T-helper 2 cell treated with Interferon-gamma antibody and Interleukin-4, amounts not matched to agents 100 ng/mL and 5 ng/mL, for 36 hours (primary cell): Measurements from ENCODE around the gene NHSL1. TPM values are rescaled to one million over a fixed set of nuclear protein-coding genes. Genes with fewer than 3 reads are reported as not detected.

Experiments used
- intact Hi-C: fragments of 100-400 bp; cut with micrococcal nuclease; formaldehyde crosslinking; loops from one replicate; pipeline ENCODE4 v1.15.1; 2023
- total RNA-seq: library from RNA; stranded (reverse); gene quantifications from 2 replicates; pipeline ENCODE4 v1.2.3, GENCODE V29; 2022

Gene NHSL1
- total RNA-seq, 1 donor from 2014 or later = 0.84 TPM

DNA sequence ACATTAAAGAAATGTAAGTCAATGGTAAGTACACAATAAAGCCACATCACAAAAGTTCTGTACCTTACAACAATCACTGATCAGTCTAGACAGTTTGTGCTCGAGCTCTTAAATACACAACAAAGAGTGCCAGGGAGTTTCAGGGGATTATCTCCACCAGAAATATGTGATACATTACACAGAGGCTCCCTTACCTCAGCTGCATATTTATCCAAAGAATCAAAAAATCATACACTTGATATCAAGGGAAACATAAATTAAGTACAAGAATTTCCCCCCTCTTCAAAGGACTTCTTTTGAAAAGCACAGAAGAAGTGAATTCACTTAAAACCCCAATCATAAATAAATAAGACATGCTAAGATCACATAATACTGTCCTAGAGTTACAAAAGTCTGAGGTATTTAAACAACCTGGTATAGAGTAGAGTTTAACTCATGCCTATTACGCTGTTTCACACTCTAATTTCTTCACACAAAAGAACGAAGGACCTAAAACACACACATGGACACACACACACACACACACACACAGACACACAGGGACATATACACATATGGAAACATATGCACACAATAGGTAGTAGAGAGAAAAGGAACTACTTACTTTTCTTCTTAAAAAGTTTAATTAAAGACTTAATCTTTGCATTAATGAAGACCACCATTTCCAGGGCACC lies 528 bp downstream of the NHSL1 start:
- intact Hi-C loops = no loop called here

DNA sequence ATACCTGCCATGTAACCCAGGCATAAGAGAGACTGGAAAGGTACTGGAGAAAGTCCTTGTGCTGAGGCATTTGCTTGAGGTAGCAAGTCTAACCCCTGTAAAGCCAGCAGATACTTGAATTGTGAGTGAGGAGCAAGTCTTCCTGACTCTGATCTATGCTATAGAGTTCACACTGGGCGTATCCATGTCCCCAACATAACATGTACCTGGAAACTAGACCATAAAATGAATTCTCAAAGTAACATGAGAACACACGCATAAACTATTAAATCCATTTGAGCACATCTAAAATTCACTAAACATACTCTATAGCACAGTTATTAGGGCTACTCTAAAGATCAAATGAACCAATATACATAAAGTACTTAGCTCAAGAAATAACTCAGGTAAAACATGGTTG lies 2.0 kb downstream of the NHSL1 start:
- intact Hi-C loops = no loop called here

DNA sequence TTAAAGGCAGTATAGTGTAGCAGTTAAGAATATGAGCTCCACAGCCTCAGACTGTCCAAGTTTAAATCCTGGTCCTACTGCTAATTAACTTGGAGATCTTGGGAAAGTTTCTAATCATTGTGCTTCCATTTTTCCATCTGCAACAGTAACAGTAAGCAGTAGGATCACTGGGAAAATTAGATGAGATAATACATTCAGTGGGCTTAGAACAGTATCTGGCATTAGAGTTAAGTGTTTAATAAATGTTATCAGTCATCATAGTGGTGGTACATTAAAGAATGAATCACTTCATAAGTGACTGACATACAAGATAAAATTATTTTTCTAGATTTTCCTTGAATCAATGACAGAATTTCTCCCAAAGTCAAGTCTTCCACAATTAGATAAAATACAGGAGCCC lies 5.0 kb downstream of the NHSL1 start:
- intact Hi-C loops = no loop called here

DNA sequence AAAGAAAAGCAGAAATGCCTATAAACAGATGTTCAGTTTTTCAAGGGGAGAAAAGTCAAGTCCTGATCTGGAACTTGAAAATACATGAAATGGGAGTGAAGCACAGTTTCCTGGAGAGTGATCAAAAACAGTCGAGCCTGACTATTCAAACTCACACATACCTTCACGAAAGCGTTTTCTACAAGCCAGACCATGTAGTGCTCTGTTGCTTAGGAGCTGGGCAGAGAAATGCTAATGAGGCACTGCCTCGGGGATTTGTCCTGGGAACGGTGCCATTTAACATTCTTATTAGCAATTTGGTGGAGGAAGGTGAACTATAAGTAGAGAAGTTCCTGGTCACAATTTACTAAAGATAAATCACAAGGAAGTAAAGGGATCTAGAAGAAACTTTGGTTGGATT lies 5.9 kb downstream of the NHSL1 start:
- intact Hi-C loops = no loop called here

DNA sequence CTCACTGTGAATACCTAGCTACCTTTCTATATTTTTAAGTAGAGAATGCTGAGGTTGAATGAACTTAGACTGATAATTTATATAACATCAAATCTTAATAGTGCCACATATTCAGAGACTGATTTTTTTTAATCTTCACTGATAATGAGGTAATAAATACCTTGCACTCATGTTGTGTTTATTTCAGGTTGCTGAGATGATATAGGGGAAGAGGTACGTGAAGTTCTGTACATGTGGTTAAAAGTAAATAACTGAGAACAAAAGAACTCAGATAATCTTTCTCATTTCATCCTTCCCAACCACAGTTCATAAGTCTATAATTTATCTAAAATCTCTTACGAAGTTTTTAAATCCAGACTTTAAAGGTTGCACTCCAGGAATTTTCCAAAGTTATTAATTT lies 6.4 kb downstream of the NHSL1 start:
- intact Hi-C loops = no loop called here

DNA sequence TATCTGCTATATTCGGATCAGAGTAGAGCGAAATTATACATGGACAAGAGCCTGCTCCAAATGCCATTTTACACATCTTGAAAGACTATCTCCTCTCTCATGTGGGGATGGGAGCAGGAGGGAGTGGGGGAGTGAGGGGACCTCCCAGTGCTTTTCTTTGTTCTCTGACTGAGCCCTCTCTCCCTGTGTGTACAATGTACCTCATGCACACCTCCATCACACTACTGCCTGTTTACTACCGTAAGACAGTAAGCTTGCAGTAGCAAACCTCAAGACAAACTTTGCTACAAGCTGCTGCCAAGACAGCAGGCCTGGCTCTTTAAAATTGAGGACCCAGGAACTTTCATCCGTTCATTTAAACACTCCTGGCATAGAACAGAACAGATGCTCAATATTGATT lies 7.2 kb downstream of the NHSL1 start:
- intact Hi-C loops = no loop called here

DNA sequence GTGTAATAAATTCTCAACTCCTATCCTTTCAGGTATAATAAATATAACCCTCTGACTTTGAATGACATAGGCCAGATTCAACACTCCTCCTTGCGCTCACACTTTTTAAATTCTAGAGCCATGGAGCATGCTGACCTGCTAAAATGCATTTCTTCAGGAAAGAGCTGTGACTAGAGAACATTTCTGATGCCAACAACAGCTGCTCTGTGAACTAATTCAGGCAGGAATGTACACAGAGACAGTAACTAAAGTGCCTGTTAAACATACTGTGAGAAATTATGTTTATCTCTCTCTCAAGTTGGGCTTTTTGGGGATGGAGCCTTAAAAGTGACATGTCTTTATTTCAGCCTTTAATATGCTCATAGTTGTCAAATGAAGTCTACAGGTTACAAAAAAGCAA lies 8.3 kb downstream of the NHSL1 start:
- intact Hi-C loops = no loop called here

DNA sequence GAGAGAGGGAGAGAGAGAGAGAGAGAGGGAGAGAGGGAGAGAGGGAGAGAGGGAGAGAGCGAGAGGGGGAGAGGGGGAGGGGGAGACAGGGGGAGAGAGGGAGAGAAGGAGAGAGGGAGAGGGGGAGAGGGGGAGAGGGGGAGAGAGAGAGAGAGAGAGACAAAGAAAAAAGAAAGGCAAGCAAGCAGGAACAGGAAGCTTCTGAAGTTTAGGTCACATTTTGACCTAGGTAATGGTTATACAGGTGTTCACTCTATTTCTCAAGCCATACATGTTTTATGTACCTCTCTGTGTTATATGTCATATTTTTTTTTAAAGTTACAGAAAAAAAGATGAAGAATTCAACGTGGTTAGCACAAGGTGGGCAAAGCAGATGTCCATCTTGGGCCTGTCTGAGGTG lies 9.4 kb downstream of the NHSL1 start:
- intact Hi-C loops = no loop called here

DNA sequence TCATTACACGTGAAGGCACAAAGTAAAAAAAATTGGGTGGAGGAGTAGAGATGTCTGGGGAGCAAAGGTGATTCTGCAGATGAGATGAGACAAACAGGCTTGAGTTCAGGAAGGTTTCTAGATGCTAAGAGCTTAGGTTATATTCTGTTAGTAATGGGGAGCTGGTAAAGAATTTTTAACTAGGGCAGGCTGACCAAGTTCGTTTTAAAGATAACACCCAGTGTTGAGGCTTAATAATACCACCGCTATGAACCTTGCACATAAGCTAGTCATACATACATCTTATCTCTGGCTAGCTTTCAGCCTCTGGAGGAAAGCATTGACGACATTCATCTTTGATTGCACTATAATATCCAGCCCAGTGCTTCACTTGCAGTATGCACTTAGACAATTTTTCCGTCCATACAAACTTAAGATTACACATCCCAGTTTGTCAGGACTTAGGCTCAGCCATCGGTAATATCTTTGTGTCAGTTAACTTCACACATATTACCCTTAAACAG lies 12.1 kb downstream of the NHSL1 start:
- intact Hi-C loops = no loop called here

DNA sequence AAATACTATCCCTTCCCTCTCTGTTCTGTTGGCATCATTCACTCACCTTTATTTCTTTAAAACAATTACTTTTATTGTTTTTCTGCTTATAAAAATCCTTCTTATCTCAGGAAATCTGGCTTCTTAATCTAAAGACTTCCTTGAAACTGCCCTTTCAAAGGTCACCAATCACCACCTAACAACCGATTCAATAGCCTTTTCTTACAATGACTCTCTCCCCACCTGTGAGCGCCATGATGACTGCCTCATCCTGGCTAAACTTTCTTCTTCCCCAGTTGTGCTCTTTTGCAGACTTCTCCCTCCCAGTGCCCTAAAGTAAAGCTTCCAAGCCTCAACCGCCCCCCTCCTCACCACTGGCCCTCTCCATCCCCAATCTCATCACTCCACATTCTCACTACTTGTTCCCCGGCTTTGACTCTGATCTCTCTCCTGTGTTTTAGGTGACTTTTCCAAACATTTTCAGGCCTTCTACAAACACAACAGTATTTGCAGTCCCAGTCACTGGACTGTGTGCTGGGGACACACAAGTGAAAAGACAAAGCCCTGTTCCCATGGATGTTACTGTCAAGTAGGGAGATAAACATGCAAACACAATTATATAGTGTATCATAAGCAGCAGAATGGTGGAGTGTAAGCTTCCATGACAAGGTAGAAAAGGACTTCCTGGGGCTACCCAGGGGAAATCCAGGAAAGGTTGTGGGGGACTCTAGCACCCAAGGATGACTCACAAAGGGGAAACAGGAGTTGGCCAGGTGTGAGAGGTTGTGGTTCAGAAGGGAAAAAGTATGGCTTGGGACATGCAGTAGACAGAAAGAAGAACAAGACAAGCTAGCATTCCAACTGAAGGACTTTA lies 12.8 kb downstream of the NHSL1 start:
- intact Hi-C loops = no loop called here

DNA sequence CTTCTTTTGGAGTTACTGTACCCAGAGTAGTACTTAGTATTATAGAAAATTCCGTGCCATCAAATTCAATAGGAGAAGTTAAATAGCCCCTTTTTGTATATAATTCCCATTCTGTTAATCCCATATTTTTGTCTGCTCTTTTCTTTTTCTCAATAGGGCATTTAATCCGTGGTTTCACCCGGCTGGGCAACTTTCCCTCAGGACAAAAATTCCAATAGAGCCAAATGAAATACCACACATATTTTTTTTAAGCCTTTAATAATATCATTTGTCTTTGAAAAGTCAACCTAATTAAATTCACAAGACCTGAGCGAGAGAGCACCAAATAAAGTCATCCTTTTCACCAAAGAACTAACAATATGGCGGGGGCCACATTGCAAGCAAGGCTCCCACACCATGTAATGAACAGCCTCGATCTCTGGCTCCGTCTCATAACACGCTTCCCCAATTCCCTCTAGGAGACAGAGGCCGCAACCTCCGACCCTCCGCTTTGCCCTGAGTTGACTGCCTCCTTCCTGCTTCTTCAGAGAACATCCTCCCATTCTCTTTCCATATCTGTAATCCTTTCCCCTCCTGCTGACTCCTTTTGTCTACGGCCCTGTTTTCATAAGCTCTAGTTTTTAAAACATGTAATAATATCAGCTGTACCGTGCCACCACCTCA lies 13.6 kb downstream of the NHSL1 start:
- intact Hi-C loops = no loop called here

DNA sequence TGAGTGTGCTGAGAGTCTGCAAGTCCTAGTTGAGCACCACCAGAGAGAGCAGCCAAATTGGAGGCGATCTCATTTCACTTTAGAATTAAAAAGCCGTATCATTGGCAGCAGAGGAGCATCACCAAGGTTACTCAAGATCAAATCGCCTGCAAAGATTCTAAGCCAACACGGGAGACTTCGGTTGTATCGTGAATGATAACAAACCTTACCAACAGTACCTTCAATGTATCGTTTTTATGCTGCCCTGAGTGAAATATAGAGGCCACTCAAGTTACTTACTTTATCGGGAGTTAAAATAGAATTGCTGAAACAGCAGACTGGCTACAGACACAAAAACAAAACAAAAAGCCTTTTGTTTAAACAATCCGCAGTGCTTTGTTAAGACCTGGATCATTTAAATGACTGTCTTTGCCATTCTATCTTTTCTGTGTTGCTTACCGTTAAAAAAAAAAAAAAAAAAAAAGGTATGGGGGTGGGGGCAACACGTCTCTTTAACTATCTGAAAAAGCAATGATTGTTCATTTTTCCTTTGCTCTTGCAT lies 14.2 kb downstream of the NHSL1 start:
- intact Hi-C loops = no loop called here

DNA sequence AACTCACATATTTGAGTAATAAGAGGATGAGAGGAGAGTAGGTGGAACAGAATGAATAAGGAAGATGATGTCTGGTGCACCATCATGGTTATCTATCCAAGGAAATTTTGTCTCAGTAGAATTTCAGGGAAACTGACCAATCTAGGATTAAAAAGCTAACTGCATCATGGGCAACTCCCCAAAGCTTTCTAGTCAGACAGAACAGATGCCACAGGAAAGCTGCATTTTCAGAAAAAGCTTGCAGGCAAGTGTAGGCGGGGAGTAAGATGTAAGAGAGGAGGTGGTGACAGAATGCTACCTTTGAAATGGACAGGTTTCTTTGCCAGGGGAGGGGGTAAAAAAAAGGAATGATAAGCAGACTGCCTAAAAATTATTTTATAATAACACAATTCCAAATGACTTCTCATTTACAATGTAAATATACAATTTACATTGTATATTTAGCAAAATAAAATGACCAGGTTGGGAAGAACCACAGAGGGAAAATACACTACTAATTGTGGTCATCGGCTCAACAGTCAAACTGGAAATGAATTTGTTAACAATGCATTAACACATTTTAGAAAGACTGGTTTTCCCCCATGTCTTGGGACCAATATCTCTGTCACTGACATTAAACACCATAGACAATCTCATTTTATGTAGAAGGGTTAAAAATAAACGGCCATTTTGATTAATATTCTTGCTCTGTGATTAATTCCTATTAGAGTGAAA lies 15.1 kb downstream of the NHSL1 start:
- intact Hi-C loops = no loop called here

DNA sequence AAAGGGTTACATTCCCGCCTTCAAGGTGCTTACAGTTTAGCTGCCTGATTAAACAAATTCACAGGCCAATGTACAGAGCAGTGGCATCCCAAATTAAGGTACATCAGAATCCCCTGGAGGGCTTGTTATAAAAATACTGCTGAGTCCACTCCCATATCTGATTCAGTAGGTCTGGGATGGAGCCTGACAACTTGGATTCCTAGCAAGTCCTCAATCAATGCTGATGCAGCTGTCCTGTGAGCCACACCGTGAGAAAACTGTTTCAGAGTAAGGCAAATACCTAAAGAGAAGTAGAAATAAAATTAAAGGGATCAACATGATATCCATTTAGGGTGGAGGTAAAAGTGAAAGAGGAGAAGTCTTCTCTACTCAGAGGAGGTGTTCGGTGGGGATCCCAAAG lies 16.5 kb downstream of the NHSL1 start:
- intact Hi-C loops = no loop called here

DNA sequence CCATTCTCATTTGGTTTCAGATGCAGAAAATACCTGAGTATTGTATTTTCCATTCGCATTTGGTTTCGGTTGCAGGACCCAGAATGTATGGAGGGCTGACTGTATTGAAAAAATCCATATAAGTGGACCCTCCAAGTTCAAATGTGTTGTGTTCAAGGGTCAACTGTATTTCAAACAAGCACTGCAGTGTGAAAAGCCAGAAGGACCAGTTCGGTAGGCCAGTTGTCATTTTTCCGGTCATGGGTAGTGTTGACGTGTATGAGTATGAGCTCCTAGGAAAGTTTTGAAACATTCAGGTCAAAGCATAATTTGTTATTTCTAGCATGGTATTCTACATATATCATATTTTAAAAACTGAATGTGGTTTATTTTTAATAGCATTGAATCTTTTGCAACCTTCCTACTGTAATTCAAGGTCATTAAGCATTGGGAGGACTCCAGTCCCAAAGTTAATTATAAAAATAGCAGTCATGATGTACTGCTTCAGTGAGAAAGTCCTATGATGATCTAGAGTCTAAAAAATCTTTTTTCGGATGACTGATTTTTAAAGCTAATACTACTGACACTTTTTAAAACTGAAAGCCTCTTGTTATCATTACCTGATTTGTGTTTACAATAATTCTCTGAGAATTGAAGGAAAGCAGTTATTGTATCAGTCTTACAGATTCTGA lies 18.9 kb downstream of the NHSL1 start:
- intact Hi-C loops = no loop called here

DNA sequence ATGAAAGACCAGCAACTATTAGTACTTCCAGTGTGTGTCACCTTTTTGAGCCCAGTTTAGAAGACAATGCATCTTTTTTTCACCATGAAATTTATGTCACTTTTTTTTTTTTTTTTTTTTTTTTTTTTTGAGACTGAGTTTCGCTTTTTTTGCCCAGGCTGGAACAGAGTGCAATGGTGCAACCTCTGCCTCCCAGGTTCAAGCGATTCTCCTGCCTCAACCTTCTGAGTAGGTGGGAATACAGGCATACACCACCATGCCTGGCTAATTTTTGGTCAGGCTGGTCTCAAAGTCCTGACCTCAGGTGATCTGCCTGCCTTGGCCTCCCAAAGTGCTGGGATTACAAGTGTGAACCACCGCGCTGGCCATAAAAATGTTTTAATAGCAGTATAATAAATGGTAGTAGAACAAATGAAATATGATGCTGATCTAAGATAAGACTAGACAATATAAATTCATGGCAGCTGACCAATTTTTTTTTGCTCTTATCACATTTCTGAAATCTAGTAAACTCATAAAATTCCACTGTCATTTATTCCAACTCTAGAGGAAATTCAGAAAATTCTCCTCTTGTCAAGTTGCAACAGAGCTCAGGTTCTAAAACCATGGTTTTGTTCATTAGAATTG lies 21.3 kb downstream of the NHSL1 start:
- intact Hi-C loops = no loop called here

DNA sequence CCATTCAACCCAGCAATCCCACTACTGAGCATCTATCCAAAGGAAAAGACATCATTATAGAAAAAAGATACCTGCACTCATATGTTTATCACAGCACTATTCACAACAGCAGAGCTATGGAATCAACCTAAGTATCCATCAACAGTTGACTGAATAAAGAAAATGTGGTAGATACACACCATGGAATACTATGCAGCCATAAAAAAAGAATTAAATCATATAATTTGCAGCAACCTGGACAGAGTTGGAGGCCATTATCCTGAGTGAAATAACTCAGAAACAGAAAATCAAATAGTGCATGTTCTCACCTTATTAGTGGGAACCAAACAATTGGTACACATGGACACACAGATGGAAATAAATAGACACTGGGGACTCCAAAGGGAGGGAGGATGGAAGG lies 23.2 kb downstream of the NHSL1 start:
- intact Hi-C loops = no loop called here

DNA sequence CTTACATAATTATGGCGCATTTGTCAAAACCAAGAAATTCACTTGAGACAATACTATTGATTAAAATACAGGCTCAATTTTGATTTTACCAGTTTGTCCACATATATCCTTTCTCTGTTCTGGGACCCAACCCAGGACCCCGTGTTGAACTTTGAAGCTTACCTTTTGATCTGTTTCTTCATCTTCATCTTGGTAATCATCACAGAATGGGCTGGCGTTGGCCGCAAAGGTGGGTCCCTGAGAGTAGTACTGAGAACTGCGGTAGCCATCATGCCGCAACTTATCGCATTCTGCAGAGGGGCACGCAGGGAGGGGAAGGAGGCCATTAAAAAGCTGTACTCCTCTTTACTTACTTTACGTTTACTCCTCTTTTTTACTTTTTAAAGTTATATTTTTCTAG lies 26.1 kb downstream of the NHSL1 start:
- intact Hi-C loops = no loop called here

DNA sequence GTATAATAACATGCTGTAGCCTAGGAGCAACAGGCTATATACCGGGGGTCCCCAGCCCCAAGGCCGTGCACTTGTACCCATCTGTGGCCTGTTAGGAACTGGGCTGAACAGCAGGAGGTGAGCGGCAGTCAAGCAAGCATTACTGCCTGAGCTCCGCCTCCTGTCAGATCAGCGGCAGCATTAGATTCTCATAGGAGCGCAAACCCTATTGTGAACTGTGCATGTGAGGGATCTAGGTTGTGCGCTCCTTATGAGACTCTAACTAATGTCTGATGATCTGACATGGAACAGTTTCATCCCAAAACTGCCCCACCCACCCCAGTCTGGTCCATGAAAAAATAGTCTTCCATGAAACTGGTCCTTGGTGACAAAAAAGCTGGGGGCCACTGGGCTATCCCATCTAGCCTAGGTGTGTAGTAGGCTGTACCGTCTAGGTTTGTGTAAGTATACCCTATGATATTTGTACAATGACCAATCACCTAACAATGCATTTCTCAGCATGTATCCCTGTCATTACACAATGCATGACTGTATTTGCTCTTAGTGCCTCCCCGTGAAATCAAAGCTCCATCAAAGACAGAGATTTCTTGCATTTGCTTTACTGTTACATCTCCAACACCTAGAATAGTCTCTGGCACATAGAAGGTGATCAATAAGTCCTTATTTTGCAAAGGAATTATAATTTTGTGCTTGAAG lies 30.8 kb downstream of the NHSL1 start:
- intact Hi-C loops = no loop called here

DNA sequence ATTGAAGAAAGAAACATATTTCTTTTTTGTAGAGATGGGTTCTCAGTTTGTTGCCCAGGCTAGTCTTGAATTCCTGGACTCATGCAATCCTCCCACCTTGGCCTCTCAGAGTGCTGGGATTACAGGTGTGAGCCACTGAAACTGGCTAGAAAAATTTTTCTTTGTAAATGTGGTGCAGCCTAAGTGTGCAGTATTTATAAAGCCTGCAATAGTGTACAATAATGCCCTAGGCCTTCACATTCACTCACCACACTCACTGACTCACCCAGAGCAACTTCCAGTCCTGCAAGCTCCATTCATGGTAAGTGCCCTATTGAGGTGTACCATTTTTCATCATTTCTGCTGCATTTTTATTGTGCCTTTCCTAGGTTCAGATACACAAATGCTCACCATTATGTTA lies 31.4 kb downstream of the NHSL1 start:
- intact Hi-C loops = no loop called here
